ENCODE measurements around the gene ZBTB14. TPM values are rescaled to one million over a fixed set of nuclear protein-coding genes. Genes with fewer than 3 reads are reported as not detected.

The ZBTB14 gene, protein sequence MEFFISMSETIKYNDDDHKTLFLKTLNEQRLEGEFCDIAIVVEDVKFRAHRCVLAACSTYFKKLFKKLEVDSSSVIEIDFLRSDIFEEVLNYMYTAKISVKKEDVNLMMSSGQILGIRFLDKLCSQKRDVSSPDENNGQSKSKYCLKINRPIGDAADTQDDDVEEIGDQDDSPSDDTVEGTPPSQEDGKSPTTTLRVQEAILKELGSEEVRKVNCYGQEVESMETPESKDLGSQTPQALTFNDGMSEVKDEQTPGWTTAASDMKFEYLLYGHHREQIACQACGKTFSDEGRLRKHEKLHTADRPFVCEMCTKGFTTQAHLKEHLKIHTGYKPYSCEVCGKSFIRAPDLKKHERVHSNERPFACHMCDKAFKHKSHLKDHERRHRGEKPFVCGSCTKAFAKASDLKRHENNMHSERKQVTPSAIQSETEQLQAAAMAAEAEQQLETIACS
- total RNA-seq (2014; rRNA removed; shearing (Covaris generic)), result 17.3 and 22.5 TPM in 2 replicates

DNA sequence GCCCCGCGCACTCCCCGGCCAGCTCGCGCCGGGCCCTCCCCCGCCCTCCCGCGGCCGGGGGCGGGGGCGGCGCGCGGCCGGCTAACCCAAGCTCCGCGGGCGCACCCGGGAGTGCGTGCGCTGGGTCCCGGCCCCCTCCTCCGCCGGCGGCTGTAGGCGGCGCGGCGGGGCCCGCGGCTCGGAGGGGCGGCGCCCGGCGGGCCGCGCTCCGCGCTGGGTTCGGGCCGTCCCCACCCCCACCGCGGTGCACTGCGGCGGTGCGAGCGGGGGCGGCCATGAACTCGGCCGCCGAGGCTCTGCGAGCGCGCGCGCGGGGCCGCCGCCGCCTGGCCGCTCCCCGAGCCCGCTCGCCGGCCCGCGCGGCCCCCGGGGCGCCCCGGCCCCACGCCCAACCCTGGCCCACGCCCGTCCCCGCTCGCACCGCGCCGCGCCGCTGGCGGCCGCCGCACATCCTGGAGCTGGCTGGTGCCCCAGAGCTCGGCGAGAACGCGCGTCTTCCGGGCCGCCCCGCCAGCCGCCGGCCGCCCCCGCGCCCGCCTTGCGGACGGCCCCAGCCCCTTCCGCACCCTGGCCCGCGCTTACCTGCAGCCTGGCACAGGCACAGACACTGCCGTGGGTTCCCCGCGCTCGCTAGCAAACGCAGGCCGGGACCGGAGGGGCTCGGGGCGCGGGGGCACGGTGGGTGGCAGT, at the start of gene ZBTB14:
Gene ZBTB14, minus strand, starts transcription at position 496 of the 690 bp plus-strand sequence. CDS start 2,480 bp downstream, outside the sequence.
- Histone ChIP-seq H3K27me3 (replicated peaks) (no peaks in the 10 kb centered on the region), H3K36me3 (peaks cover 28% of the 10 kb centered on the region)
- DNase-seq (ENCODE audit: low read depth in 1 of 2, low spot score in 2 of 2), result peak in 1 of 2 experiments; percentile 49

GRCh38 chr18:5339202-5339834, 43.8 kb upstream of the ZBTB14 start:
- no peak for DNase-seq (ENCODE audit: low read depth in 1 of 2, low spot score in 2 of 2)
- H3K27me3 ChIP-seq (replicated peaks), result peaks cover 3% of the 10 kb centered on the region; the same call in 1 of the 2 replicates
- H3K9me3 ChIP-seq (replicated peaks), result no peaks in the 10 kb centered on the region
- H3K4me1 ChIP-seq (replicated peaks), result no peaks in the 10 kb centered on the region
- no peak overlapping the region for H3K4me3 ChIP-seq
- H3K27ac ChIP-seq, result no peak overlapping the region
- H3K36me3 ChIP-seq, result no peaks in the 10 kb centered on the region

More for the DNA sequence above, at the start of gene ZBTB14:
- peak within 1 kb of the TSS; percentile 71 for H3K4me3 ChIP-seq
- H3K9me3 ChIP-seq (replicated peaks), result no peaks in the 10 kb centered on the region
- H3K4me1 ChIP-seq (replicated peaks), result peaks cover 22% of the 10 kb centered on the region
- H3K27ac ChIP-seq, result peak within 1 kb of the TSS; percentile 81

DNA sequence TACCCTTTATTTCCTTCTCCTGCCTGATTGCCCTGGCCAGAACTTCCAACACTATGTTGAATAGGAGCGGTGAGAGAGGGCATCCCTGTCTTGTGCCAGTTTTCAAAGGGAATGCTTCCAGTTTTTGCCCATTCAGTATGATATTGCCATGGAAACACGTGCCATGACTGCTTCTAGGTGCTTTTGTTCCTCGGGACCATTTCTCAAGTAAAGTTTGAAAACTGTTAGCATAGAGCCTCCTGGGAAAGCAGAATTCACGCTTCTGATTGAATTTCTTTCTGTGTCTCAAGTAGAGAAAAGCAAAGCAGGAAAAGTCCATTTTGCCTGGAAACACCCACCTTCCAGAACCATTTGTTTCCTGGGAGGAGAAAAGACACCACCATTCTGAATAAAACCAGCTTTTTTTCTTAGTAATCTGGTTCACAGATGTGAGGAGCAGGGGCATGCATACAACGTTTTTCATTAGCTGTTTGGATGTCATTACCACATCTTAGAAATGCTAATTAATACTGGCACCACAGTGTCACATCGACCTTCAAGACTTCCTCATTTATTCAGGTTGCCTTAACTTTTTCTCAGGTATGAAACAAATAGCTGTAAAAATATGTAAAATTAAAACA, 39.0 kb upstream of the ZBTB14 start:
- Histone ChIP-seq H3K9me3 (replicated peaks) (no peaks in the 10 kb centered on the region), H3K4me3 (no peak overlapping the region), H3K27ac (no peak overlapping the region), H3K27me3 (replicated peaks) (no peaks in the 10 kb centered on the region), H3K4me1 (replicated peaks) (no peaks in the 10 kb centered on the region), H3K36me3 (no peaks in the 10 kb centered on the region)
- no peak for DNase-seq (ENCODE audit: low read depth in 1 of 2, low spot score in 2 of 2)

DNA sequence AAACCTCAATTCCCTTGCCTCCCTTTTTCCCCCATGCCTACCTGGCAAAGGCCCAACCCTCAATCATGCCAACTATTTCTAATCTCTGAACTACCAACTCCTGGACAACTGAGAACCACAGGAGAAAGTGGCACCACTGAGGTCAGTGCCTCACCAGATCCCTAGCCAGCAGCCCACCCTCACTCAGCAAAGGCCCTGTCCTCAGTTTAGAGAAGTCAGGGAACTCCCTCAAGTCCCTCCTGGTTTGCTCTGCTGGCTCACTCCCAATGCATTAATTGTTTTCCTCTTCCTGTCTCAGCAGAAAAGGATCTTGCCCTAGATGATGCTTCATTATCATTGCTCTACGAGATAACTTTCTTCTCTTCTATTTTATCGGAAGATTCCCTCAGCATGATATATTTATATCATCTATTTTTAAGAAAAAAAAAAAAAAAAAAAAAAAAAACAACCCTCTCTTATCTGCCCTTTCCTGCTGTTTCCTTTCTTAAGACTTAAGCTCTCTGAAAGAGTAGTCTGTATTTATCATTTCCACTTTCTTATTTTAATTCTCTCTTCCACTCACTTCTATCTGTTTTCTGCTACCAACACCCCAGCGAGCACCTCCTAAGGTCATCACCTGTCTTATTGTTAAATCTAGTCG, 22.7 kb upstream of the ZBTB14 start:
- H3K4me3 ChIP-seq, result no peak overlapping the region
- no peaks in the 10 kb centered on the region for H3K27me3 ChIP-seq (replicated peaks)
- H3K27ac ChIP-seq, result no peak overlapping the region
- no peaks in the 10 kb centered on the region; the same call in 1 of the 2 replicates for H3K9me3 ChIP-seq (replicated peaks)
- no peak for DNase-seq (ENCODE audit: low read depth in 1 of 2, low spot score in 2 of 2)
- H3K36me3 ChIP-seq, result no peaks in the 10 kb centered on the region
- no peaks in the 10 kb centered on the region for H3K4me1 ChIP-seq (replicated peaks)

DNA sequence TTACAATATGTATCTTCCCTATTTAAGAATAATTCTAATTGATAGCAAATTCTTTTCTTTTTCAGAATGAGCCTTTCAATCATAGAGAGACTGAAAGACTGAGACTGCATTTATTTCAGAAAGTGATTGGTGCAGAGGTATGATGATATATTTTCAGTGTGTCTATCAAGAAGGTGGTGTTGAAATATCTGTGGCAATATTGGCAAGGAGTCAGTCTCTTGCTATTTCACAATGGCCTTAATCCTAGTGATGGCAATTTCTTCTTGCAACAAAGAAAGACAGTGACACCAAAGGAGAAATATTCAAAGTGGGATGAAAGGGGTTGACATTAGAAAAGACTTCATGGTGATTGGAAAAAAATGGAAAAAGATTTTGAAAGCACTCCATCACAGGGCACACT, 21.7 kb upstream of the ZBTB14 start:
- no peak for DNase-seq (ENCODE audit: low read depth in 1 of 2, low spot score in 2 of 2)

DNA sequence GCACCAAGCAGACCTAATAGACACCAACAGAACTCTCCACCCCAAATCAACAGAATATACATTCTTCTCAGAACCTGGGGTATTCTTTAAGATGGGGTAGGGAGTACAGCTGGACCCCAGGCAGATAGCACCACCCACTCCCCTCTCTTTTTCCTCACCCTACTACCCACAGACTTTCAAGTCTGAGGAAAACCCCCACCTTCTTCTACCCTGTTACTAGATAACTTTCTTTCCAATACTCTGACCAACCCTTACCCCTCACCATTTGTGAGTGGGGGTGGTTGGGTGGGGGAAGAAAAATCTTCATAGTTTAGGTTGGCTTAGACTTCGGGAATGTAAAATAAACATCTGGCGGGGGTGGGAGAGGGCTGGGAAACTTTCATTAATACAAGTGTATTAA, 20.3 kb upstream of the ZBTB14 start:
- Histone ChIP-seq H3K9me3 (replicated peaks) (no peaks in the 10 kb centered on the region), H3K27ac (no peak overlapping the region), H3K4me1 (replicated peaks) (no peaks in the 10 kb centered on the region), H3K36me3 (no peaks in the 10 kb centered on the region), H3K27me3 (replicated peaks) (no peaks in the 10 kb centered on the region), H3K4me3 (no peak overlapping the region)
- DNase-seq (ENCODE audit: low read depth in 1 of 2, low spot score in 2 of 2), result no peak

More for the DNA sequence above, 21.7 kb upstream of the ZBTB14 start:
- Histone ChIP-seq H3K4me3 (no peak overlapping the region), H3K4me1 (replicated peaks) (no peaks in the 10 kb centered on the region), H3K27me3 (replicated peaks) (no peaks in the 10 kb centered on the region), H3K9me3 (replicated peaks) (no peaks in the 10 kb centered on the region), H3K27ac (no peak overlapping the region), H3K36me3 (no peaks in the 10 kb centered on the region)

GRCh38 chr18:5311301-5311989, 15.9 kb upstream of the ZBTB14 start:
- Histone ChIP-seq H3K27ac (no peak overlapping the region), H3K36me3 (no peaks in the 10 kb centered on the region), H3K27me3 (replicated peaks) (no peaks in the 10 kb centered on the region), H3K4me3 (no peak overlapping the region), H3K4me1 (replicated peaks) (no peaks in the 10 kb centered on the region), H3K9me3 (replicated peaks) (no peaks in the 10 kb centered on the region)
- DNase-seq (ENCODE audit: low read depth in 1 of 2, low spot score in 2 of 2), result no peak

- H3K4me1 ChIP-seq (replicated peaks), result no peaks in the 10 kb centered on the region
- DNase-seq (ENCODE audit: low read depth in 1 of 2, low spot score in 2 of 2), result no peak
- no peaks in the 10 kb centered on the region for H3K36me3 ChIP-seq
- no peak overlapping the region for H3K4me3 ChIP-seq
- H3K27me3 ChIP-seq (replicated peaks), result no peaks in the 10 kb centered on the region
- H3K27ac ChIP-seq, result no peak overlapping the region
- H3K9me3 ChIP-seq (replicated peaks), result no peaks in the 10 kb centered on the region
Measured at GRCh38 chr18:5309888-5310470, 14.5 kb upstream of the ZBTB14 start.

DNA sequence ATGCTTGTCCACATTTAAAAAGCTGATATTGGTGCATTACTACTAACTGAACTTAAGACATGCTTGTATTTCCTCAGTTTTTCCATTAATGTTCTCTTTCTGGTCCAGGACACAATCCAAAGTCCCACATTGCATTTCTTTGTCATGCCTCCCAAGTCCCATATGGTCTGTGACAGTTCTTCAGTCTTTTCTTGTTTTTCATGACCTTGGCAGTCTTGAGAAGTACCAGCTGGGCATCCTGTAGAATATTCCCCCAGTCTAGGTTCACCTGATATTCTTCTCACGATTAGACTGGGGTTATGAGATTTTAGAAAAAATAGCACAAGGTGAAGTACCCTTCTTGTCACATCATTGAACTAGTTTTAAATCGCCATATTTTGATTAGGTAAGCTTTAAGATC, 10.3 kb upstream of the ZBTB14 start:
- no peak overlapping the region for H3K4me3 ChIP-seq
- H3K4me1 ChIP-seq (replicated peaks), result no peaks in the 10 kb centered on the region
- no peak for DNase-seq (ENCODE audit: low read depth in 1 of 2, low spot score in 2 of 2)
- no peaks in the 10 kb centered on the region for H3K9me3 ChIP-seq (replicated peaks)
- H3K27ac ChIP-seq, result no peak overlapping the region
- H3K36me3 ChIP-seq, result no peaks in the 10 kb centered on the region
- H3K27me3 ChIP-seq (replicated peaks), result 0 out of 2 replicates have a peak, but pooled peaks cover 5% of the 10 kb centered on the region

DNA sequence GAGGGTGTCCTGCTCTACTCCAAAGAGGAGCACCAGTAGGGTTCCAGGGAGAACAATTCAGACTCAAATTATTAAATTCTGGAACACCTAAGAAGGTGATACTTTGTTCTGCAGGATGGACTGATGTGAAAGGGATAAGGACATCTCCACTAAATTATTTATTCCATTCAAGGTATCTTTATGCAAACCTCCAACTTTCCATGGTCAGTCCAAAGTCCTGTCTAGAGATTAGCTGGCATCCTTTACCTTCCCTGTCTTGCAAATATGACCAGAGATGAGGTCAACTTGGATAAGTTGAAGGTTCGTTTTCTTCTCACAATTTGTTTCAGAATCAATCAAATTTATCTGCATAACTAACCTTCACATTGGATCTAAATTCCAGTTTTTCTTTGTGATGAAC, 8.7 kb upstream of the ZBTB14 start:
- H3K36me3 ChIP-seq, result no peaks in the 10 kb centered on the region
- no peak overlapping the region for H3K27ac ChIP-seq
- peaks cover 5% of the 10 kb centered on the region; the same call in 1 of the 2 replicates for H3K27me3 ChIP-seq (replicated peaks)
- H3K9me3 ChIP-seq (replicated peaks), result no peaks in the 10 kb centered on the region
- no peak overlapping the region for H3K4me3 ChIP-seq
- H3K4me1 ChIP-seq (replicated peaks), result no peaks in the 10 kb centered on the region
- DNase-seq (ENCODE audit: low read depth in 1 of 2, low spot score in 2 of 2), result no peak

- H3K4me3 ChIP-seq, result no peak overlapping the region
- H3K9me3 ChIP-seq (replicated peaks), result no peaks in the 10 kb centered on the region
- no peaks in the 10 kb centered on the region for H3K4me1 ChIP-seq (replicated peaks)
- DNase-seq (ENCODE audit: low read depth in 1 of 2, low spot score in 2 of 2), result no peak
- no peaks in the 10 kb centered on the region for H3K36me3 ChIP-seq
- H3K27ac ChIP-seq, result no peak overlapping the region
- peaks cover 5% of the 10 kb centered on the region; the same call in 1 of the 2 replicates for H3K27me3 ChIP-seq (replicated peaks)
Measured at GRCh38 chr18:5303636-5304035, 8.1 kb upstream of the ZBTB14 start.

DNA sequence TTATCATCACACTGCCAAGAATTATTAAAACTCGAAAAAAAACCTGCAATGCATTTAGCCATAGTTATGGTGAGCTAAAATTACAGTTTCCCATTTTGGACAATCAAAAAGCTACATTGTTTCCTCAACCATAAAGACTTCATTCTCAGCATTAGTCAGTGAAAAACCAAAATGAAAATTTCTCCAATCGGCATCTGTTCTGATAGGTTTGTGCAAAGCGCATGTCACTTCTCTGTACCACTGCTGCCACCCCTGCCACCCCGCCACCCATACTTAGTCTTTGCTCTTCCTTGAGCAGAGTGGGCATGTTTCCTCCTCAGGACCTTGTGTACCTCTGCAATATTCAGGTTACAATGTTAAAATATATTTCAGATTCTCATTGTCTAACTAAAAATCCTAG, 7.1 kb upstream of the ZBTB14 start:
- DNase-seq (ENCODE audit: low read depth in 1 of 2, low spot score in 2 of 2), result no peak
- Histone ChIP-seq H3K4me3 (no peak overlapping the region), H3K27ac (no peak overlapping the region), H3K9me3 (replicated peaks) (no peaks in the 10 kb centered on the region), H3K36me3 (no peaks in the 10 kb centered on the region), H3K27me3 (replicated peaks) (peaks cover 5% of the 10 kb centered on the region; the same call in 1 of the 2 replicates), H3K4me1 (replicated peaks) (no peaks in the 10 kb centered on the region)
